ENCODE results near the gene GALNT9.

The GALNT9 gene

GRCh38 chr12:132324841-132325732 lies 4.3 kb downstream of the GALNT9 start:
- no peak for DNase-seq

DNA sequence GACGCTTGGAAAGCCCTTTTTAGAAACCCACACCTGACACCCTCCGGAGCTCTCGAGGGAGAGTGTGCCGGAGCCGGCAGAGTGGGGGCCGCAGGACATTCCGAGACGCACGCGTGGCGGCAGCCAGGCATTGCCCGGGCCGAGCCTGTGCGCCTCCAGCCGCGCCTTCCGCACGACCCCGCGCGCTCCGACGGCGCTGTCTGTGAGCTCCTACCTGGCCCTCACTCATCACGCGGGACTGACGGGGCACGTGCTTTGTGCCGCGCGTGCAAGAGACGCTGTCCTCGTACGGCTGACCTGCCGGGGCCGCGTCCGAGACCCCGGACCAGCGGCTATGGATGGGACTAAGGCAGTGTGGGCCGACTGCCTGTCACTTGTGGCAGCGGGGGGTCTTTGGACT lies 5.2 kb downstream of the GALNT9 start:
- no peak for DNase-seq

GRCh38 chr12:132323171-132324010 lies 6.0 kb downstream of the GALNT9 start:
- DNase-seq: no peak

DNA sequence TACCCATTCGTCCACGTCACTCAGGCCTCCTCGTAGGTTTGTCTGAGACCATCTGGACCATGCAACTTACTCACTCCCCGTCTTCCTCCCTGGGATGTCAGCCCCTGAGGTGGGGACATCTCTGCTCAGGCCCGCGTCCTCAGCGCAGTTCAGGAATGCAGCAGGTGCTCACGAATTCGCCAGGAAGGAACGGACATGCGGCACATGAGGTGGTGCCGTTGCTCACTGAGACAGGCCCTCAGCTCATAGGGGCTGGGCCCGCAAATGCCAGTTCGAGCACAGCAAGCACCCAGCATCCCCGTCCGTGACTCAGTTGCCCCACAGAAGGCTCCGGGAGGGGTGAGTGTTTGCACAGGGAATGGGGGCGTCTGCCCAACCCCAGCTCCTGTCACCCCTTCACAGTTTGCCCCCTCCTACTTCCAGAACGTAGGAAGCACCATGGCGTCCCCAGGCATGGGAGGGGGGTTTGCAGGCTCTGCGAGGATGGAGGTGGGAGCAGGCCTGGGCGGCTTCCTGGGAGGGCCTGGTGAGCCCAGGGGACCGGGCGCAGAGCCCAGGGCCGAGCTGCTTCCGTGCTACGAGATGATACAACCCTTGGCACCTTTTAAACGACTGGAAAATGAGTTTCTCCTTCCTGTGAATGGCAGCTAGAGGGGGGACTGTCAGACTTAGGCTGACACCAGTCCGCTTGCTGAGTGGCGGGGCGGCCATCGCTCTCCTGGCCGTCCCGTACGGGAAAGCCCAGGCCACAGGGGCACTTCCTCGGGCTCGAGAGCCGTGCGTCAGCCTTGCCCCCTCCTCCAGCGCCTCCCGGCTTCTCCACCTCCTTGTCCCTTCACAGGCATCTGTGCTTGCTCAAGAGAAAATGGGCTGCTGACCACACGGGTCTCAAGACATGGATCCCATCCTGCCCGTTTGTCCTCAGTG lies 6.9 kb downstream of the GALNT9 start:
- DNase-seq: no peak

DNA sequence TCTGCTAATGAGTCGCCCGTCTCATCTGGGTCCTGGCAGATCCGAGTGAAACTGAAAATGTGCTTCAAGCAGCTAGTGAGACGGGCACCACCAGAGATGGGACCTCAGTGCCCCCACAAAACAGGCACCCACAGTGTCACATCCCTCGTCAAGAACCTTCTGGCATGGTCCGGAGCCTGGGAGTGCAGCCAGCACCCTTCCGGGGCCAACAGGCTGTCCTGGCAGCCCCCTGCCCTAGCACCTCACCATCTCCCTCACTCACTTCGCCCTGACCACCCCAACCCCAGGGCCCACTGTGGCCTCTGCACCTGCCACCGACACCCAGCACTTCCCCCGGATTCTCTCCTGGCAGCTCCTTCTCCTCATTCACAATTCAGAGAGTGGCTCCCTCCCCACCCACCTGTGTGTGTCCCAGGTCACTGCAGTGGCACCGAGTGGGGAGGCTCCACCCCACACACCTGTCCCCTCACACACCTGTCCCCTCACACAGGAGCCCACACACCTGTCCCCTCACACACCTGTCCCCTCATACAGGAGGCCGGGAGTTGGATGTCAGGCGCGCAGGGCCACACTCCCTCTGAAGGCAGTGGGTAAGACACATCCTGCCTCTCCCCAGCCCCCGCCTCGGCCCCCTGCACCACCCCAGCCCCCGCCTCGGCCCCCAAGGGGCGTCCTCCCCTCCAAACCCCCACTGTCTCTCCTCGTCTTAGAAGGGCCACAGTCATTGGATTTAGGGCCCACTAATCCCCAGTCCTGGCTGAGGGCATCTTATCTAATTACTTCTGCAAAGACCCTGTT lies 7.9 kb downstream of the GALNT9 start:
- no peak for DNase-seq

GRCh38 chr12:132320767-132321211 lies 8.6 kb downstream of the GALNT9 start:
- DNase-seq: no peak

DNA sequence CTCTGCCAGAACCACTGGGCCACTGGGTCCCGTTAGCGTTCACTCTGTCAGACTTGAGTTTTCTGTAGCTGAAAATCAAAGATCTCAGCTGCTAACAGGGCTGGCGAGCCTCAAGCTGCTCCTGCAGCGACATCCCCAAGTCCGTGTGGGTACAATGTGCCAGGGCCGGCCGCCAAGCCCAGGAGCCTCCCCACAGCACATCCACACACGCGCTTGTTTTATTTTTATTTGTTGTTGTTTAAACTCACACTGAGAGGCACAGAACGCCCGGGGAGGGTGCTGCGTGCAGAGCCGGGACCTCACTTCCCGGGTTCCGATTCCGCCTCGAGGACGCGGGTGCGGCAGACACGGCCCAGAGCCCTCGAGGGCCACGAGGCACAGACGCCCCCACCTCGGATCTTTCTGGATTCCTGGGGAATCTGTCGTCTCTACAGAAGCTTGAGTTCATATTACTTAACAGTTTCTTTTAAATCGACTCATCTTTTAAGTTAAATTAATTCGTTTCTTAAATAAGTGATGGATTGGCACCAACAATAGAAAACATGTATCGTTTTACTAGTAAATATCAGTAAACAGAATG lies 9.3 kb downstream of the GALNT9 start:
- no peak for DNase-seq

DNA sequence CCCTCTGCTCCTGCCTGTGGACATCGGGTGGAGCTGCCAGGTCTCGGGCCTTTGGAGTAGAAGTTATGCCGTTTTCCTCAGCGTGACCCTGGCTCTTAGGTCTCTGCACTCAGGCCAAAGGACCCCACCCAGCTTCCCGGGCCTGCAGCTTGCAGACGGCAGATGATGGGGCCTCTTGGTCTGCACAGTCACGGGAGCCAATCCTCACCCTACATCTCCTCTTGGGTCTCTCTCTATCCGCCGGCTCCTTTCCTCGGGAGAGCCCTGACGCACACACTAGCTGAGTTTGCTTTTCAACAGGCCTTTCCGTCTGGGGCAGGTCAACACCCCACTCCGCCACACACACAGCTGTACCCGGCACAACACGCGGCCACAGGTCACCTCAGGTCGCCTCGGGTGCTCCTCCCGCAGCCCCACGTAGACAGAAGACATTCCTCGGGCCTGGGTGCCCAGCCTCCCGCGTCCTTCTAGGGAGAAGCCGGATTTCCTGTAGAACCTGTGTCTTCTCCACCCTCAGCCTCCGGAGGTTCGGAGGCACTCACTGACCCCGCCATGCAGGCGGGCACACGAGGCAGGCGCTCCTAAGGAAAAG lies 9.9 kb downstream of the GALNT9 start:
- DNase-seq: no peak

DNA sequence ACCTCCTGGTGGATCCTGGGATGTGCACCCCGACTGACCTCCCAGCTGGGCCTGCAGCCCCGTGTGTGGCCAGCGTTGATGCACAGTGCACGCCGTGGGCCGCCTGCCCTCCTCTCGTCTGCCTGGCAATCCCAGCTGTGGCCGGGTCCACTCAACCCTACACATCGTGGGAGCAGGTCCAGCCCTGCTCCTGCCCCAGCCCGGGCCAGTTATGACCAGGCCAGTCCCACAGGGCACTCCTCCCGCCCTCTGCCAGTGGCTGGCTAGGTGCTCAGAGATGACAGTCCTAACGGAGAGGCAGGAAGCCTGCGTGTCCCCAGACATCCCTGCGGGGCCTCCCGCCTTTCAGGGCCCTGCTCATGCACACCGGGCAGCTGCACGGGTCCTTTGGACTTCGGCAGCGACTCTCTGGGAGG lies 10.8 kb downstream of the GALNT9 start:
- DNase-seq: no peak

DNA sequence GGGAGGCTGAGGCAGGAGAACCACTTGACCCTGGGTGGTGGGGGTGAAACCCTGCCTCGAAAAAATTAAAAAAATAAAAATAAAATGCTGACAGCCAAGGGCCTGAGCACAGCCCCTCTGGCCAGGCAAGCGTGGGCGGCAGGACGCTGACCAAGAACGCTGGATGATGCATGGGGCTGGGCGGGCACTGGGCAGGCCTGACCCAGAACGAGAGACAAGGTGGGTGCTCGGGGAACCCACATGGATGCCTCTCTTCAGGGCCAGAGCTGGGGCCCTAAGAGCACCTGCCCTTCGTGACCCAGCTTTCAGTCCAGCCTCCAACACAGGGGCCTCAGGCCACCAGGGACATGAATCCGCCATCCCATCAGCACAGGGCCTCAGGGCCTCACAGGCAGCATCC lies 11.3 kb downstream of the GALNT9 start:
- no peak for DNase-seq

DNA sequence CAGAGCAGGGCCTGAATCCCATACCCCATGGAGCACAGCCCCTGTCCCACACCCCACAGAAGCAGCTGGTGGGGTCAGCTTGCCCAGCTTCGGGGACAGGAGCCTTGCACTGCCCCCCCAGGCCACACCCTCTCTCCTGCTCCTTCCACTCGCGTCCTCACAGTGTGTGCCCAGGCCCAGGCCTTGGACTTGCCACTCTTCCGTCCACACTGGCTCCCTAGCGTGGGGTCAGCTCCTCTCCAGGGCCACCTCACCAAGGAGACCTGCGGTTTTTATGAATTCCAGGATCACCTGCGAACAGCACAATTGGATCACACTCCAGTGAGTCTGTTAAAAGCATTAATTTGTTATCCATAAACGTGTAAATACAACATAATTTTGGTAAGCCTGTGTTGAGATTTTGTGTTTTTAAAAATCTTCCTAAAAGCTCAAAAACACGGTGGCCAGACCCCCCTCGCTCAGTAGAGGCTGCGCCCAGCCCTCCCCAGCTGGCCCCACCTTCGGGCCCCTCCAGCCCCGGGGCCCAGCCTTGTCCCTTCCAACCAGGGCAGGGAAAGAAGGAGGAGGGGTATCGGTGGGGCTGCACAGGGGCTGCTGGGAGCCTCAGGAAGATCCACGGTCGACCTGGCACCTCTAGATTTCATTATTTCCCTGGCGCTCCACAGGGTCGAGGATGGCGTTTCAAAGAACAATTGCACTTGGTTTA lies 12.0 kb downstream of the GALNT9 start:
- no peak for DNase-seq

- DNase-seq: no peak
These were observed 12.7 kb downstream of the GALNT9 start for GRCh38 chr12:132316497-132317232.

- DNase-seq: no peak
These were observed 13.4 kb downstream of the GALNT9 start for GRCh38 chr12:132315951-132316350.

GRCh38 chr12:132315507-132315906 lies 13.9 kb downstream of the GALNT9 start:
- no peak for DNase-seq

DNA sequence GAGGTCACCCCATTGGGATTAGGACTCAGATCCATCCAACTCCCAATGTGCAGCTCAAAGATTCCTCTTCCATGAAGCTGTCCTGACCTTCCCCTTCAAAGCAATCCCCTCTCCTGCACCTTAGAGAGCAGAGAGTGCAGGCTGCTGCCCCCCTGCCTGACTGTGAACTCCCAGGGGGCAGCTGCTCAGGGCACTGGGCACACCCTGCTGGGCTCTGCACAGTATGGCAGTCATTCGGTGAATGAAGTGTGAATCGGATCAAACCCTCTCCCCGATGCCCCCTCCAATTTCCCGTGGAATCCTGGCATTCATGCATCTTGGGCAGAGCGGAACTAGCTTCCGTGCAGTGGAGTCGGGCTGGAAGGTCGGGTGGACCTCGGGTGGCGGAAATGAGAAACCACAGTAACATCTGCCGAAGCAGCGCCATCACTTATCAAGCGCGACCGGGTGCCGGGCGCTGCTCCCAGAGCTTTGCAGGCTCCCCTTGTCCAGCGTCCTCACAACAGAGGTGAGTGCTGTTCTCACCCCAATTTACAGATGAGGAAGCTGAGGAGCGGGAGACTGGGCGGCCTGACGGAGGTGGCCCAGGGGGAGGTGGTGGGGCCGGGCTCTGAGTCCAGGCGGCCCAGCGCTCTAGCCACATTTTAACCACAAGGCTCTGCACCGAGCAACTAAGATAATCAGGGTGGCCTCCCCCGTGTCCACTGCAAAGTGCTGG lies 14.7 kb downstream of the GALNT9 start:
- no peak for DNase-seq

- no peak for DNase-seq
These were observed 15.4 kb downstream of the GALNT9 start for GRCh38 chr12:132314035-132314434.

- DNase-seq: no peak
These were observed 16.2 kb downstream of the GALNT9 start for GRCh38 chr12:132313182-132313581.

DNA sequence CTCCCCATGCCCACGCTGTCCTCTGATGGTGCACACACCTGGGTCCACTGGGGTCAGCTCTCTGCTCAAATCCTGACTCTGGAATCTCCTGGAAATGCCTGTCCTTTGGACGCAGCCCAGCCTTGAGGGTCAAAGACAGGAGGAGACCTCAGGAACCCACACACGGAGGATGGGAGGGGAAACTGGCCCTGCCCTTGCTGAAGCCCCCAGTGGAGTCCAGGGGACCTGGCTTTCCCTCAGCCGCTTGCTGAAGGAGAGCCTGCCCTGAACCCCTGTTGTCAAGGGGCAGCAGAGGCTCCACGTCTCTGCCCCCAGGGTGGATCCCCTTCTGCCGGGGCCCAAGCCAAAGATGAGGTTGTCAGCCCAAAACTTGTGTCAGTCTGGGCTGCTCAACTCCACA lies 16.9 kb downstream of the GALNT9 start:
- DNase-seq: no peak

Data from NCI-H1694 treated with DMSO at 0.1 percent for 48 hours (cell line).